ENCODE data around the gene PAQR7.
A peak's percentile ranks its signal among the peaks of the same experiment; 100 is the strongest.

The PAQR7 gene

DNA sequence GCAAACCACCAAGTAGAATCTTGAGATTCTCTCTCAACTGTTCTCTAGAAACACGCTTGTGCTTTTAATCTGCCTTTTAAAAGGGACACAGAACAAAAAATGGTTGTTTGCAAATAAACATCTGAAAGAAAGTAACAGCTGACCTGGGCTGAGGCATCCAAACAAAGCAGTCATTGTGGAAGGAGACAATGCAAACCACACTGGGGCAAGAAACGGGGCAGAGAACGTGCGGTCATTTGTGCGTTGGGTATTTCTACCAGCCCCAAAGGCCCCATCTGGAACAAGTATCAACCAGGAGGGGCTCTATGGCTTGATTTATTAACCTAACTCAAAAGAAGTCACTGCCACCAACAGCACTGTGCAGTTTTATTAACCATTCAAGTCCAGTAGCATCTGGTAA lies 24.7 kb upstream of the PAQR7 start:
- no peak for DNase-seq

DNA sequence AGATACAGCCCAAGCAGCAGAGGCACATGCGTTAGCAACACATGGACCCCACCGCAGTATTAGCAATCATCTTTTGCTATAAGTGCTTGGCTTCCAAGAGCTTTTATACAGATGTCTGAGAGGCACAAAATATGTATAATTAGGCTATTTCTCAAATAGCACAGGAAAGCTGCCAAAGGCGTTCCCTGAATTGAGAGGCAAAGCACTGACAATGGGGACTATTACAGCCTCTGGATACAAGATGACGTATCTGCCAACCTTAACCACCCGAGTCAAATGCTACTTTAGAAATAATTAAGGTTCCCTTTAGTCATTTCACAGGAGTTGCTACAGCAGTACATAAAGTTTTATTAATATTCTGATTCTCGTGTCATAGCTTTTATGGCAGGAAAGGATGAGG lies 24.3 kb upstream of the PAQR7 start:
- DNase-seq = no peak

- DNase-seq = no peak
Observed at GRCh38 chr1:25898223-25899015, 22.9 kb upstream of the PAQR7 start.

DNA sequence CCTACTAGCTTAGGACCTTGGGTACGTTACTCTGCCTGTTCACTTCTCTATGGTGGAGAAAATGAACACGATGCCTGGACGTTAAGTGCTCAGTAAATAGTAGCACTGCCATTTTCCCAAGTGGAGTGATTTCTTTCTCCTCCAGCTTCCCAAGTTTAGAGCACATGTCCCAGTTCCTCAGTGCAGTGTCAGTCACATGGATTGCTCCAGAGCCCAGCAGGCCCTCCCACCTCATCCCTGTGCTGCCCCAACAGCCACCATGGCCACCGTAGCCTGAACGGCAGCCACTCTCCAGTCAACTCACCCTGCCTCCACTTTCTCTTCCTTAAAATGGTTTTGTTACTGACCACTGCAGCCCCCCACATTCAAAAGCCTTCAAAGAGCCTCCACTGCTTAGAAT lies 22.2 kb upstream of the PAQR7 start:
- DNase-seq = no peak

- no peak for DNase-seq
Observed at GRCh38 chr1:25896266-25896665, 20.8 kb upstream of the PAQR7 start.

- DNase-seq = peak; percentile 96
Observed at GRCh38 chr1:25895365-25895990, 20.0 kb upstream of the PAQR7 start.

- no peak for DNase-seq
Observed at GRCh38 chr1:25893116-25893515, 17.6 kb upstream of the PAQR7 start.

- DNase-seq = no peak
Observed at GRCh38 chr1:25891606-25892005, 16.1 kb upstream of the PAQR7 start.

- DNase-seq = no peak
Observed at GRCh38 chr1:25890239-25891034, 14.9 kb upstream of the PAQR7 start.

- DNase-seq = no peak
Observed at GRCh38 chr1:25889470-25889869, 14.0 kb upstream of the PAQR7 start.

GRCh38 chr1:25888426-25888987 lies 13.0 kb upstream of the PAQR7 start:
- DNase-seq = no peak

- DNase-seq = no peak
Observed at GRCh38 chr1:25885602-25886001, 10.1 kb upstream of the PAQR7 start.

- DNase-seq = no peak
Observed at GRCh38 chr1:25881266-25881665, 5.8 kb upstream of the PAQR7 start.

DNA sequence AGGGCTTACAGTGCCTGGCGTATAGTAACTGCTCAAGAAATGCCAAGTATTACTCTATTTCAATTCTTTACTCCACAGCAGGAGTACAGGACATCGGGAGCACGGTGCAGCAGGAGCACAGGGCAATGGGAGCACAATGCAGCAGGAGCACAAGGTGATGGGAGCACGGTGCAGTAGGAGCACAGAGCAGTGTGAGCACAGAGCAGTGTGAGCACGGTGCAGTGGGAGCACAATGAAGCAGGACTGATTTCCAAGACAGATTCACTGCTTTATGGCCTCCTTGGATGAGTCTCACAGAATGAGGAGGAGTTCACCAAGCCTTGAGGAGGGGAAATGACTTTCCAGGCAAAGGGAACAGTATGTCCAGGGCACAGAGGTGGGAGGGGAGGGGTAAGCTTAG lies 5.0 kb upstream of the PAQR7 start:
- no peak for DNase-seq

DNA sequence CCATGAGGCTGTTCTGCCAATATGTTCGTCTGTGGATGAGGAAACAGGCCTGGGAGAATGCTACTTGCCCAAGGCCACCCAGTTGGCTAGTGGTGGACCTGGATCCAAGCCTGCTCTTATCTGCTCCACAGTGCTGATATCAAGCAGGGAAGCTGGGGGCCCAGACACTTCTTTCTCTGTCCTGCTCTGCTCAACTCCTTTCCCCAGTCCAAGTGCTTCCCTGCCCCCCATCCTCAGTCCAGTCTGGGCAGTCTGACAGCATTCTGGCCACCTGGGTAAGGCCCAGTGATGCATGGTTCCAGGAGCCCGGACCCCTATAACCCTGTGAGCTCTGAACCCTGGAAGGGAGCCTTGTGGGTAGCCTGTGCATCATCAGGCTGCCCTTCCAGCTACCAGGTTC lies 4.2 kb upstream of the PAQR7 start:
- DNase-seq = no peak

GRCh38 chr1:25878690-25879089 lies 3.2 kb upstream of the PAQR7 start:
- no peak for DNase-seq

- no peak for DNase-seq
Observed at GRCh38 chr1:25877155-25877554, 1.6 kb upstream of the PAQR7 start.

GRCh38 chr1:25876693-25877077 lies 1.2 kb upstream of the PAQR7 start:
- DNase-seq = no peak

GRCh38 chr1:25875856-25876692 lies 566 bp upstream of the PAQR7 start:
- no peak for DNase-seq

- DNase-seq = no peak
Observed at GRCh38 chr1:25874635-25875153, 814 bp downstream of the PAQR7 start.

DNA sequence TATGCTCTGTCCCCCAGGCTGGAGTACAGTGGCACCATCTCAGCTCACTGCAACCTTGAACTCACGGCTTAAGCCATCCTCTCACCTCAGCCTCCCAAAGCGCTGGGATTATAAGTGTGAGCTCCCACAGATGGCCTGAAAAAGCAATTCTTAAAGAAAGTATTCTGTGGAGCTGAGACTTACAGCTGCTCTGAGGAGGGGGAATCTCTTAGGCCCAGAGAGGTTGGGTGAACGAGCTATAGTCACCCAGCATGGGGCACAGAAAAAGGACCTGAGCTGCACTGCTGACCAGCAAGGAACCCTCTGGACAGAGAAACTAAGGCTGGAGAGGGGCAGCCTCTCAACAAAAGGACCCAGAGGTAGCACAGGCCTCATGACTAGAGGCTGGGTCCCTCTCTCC lies 1.3 kb downstream of the PAQR7 start:
- no peak for DNase-seq

- DNase-seq = no peak
Observed at GRCh38 chr1:25873120-25873519, 2.4 kb downstream of the PAQR7 start.
